HuH-7 (cell line): ENCODE data around the gene NRGN.

Source experiments
- DNase-seq: peaks from one replicate; pipeline ENCODE4 v3.0.0; 2011; ENCODE audit warnings: low spot score

NRGN gene

DNA sequence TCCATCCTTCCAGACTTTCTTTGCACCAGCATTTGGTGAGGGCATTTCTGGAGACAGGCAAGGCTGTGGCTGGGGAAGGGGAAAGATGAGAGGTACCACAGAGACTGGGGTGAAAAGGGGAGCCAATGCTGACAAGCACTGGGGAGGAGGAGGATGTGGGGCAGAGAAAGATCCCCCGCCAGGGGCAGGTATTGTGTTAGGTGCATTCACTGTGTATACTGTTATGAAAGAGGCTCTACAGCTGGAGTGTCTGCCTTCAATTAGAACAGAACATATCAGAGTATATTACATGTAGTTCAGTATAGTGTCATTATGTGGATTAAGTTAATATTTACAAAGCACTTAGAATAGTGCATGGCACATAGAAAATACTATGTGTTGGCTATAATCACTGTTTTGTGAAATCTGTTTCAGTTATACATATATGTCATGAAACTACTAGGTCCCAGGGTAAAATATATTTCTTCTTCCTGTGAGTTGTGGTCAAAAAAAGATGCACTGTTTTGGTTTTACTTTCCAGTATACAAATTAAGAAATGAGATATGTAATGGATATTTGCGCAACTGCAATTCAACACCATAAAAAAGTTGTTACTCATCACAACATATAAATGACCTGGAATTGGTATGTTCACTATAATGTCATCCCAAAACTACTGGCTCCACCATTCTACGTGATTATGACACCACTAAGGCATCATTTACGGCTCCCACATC, 52.0 kb downstream of the NRGN start:
- no peak for DNase-seq

DNA sequence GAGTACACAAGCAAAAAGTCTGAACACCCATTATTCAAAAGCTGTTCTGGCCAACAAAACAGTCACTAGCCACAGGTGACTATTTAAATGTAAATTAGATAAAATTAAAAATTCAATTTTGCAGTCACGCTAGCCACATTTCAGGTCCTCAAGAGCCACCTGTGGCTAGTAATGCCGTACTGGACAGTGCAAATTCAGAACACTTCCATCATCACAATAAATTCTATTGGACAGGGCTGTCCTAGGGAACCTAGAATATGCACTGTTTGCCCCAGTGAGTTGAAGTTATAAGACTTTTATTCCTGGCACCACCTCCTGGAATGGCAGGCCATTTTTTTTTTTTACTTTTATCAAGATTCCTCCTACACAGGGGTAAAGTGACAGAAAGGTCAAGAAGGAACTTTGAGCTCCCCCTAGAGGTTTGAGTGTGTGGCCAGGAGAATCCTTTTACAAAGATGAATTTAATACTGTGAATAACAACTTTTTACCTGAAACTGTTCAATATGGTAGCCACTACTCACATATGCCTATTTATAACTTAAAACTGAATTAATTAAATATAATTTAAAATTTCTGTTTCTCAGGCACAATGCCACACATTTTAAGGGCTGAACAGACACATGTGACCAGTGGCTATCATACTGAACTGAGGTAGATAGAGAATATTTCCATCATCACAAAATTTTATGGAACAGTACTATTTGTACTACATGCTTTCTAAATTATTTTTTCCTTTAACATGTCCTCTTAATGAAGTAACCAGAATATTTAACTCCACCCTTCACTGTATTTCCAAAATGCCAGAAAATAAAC, 53.9 kb downstream of the NRGN start:
- DNase-seq, result peak; percentile 44

DNA sequence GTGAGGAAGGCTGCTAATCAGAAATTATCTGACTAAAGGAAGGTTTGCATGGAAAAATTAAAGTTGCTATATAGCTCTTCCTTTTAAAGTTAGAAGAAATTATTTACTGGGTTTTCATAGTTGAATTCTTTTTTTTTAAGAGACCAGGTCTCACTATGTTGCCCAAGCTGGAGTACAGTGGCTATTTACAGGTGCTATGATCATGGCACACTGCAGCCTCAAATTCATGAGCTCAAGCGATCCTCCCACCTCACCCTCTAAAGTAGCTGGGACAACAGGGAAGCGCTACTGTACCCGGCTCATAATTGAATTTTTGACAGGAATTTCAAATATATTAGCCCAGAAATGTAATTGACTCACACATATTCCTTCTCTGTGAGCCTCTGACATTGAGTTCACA, 56.6 kb downstream of the NRGN start:
- no peak for DNase-seq
